DND-41 (cell line): ENCODE results near the gene ENAH.

ENCODE experiments used
- ATAC-seq: fragments of 200-7000 bp; cut with Tn5 transposase; 3 replicates; pipeline ENCODE4 v1.9.1; 2021; ENCODE audit warnings: low read depth; ENCODE audit not compliant: insufficient read depth
- DNase-seq: peaks from one replicate; pipeline ENCODE4 v3.0.0-alpha.2; 2020
- H2AFZ ChIP-seq: 2 replicates; pipeline ENCODE4 v1.6.0; 2012; ENCODE audit warnings: low read depth, low read length
- H3K27ac ChIP-seq: 2 replicates; pipeline ENCODE4 v1.5.1; 2012; ENCODE audit warnings: low read length, inconsistent platforms
- H3K27me3 ChIP-seq: fragments of 200-600 bp; sonication (generic); 2 replicates; pipeline ENCODE4 v1.6.0; 2012; ENCODE audit warnings: low read length, mild to moderate bottlenecking, inconsistent platforms; ENCODE audit not compliant: insufficient read depth, poor library complexity
- H3K36me3 ChIP-seq: 2 replicates; pipeline ENCODE4 v1.5.1; 2012; ENCODE audit warnings: low read length, inconsistent platforms; ENCODE audit not compliant: insufficient read depth
- H3K4me1 ChIP-seq: 2 replicates; pipeline ENCODE4 v1.5.1; 2012; ENCODE audit warnings: mild to moderate bottlenecking, low read length; ENCODE audit not compliant: insufficient read depth
- H3K4me2 ChIP-seq: 2 replicates; pipeline ENCODE4 v1.6.0; 2012; ENCODE audit warnings: mild to moderate bottlenecking, moderate library complexity, low read length, inconsistent platforms; ENCODE audit not compliant: insufficient read depth
- H3K4me3 ChIP-seq, 2 experiments: fragments of 200-600 bp in 1 of 2; shearing (Covaris generic) in 1 of 2; 2 replicates each; pipeline ENCODE4 v1.5.1; 2012 to 2016; ENCODE audit warnings: inconsistent platforms in 2 of 2, low read length in 2 of 2, mild to moderate bottlenecking in 2 of 2, low read depth in 1 of 2, moderate library complexity in 1 of 2
- H3K79me2 ChIP-seq: 2 replicates; pipeline ENCODE4 v1.6.0; 2012; ENCODE audit warnings: low read length, inconsistent platforms; ENCODE audit not compliant: insufficient read depth
- H3K9ac ChIP-seq: 2 replicates; pipeline ENCODE4 v1.6.0; 2012; ENCODE audit warnings: low read depth, mild to moderate bottlenecking, inconsistent platforms, low read length, moderate library complexity
- H3K9me3 ChIP-seq: 2 replicates; pipeline ENCODE4 v1.5.1; 2012; ENCODE audit warnings: low read length, moderate library complexity, mild to moderate bottlenecking, inconsistent platforms; ENCODE audit not compliant: insufficient read depth, severe bottlenecking
- H4K20me1 ChIP-seq: 2 replicates; pipeline ENCODE4 v1.6.0; 2012; ENCODE audit warnings: low read length; ENCODE audit not compliant: insufficient read depth
- EZH2 ChIP-seq: IDR thresholded peaks from 3 replicates; pipeline ENCODE4 v1.6.1; 2012; ENCODE audit warnings: borderline replicate concordance, low read depth, mild to moderate bottlenecking, moderate library complexity, low read length, inconsistent platforms; ENCODE audit not compliant: severe bottlenecking
- TF ChIP-seq, protein P1 (sequence below): IDR thresholded peaks from 2 replicates; pipeline ENCODE4 v1.5.1; 2012; ENCODE audit warnings: borderline replicate concordance, low read length, moderate library complexity, mild to moderate bottlenecking; ENCODE audit not compliant: poor library complexity, severe bottlenecking; ENCODE audit errors: extremely low read depth

Gene ENAH

DNA sequence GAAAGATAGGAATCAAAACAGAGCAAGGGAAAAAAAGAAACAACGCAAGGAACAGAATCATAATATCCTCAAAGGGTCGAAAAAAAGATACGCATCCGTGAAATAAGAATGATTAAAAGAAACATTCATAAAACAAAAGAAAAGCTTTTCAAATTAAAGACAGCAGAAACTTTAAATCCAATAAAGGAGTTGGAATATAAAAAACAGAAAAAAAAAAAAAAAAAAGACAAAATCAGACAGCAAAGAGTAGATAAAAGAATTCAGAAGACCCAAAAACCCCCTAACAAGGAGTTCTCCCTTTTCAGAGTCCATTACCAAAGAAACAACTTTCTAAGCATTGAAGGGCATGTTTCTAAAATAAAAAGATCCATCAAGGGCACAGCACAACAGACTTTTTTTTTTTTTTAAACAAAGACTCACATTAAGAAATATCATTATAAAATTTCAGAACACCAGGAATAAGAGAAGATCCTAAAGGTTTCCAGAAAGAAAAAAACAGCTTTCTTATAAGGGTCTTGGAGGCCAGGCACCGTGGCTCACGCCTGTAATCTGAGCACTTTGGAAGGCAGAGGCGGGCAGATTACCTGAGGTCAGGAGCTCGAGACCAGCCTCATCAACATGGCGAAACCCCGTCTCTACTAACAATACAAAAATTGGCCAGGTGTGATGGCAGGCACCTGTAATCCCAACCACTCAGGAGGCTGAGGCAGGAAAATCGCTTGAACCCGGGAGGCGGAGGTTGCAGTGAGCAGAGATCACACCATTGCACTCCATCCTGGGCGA lies 44.7 kb downstream of the ENAH start:
- no peaks in the 10 kb centered on the region for H3K4me1 ChIP-seq
- no peaks in the 10 kb centered on the region for H3K79me2 ChIP-seq
- no peak for DNase-seq
- H3K27me3 ChIP-seq: no peaks in the 10 kb centered on the region
- no peak overlapping the region for H2AFZ ChIP-seq
- H3K9me3 ChIP-seq: no peaks in the 10 kb centered on the region
- H3K4me2 ChIP-seq: no peak overlapping the region
- ATAC-seq: no peak
- no peak overlapping the region for H3K4me3 ChIP-seq
- H3K27ac ChIP-seq: no peak overlapping the region
- TF ChIP-seq, protein P1, sequence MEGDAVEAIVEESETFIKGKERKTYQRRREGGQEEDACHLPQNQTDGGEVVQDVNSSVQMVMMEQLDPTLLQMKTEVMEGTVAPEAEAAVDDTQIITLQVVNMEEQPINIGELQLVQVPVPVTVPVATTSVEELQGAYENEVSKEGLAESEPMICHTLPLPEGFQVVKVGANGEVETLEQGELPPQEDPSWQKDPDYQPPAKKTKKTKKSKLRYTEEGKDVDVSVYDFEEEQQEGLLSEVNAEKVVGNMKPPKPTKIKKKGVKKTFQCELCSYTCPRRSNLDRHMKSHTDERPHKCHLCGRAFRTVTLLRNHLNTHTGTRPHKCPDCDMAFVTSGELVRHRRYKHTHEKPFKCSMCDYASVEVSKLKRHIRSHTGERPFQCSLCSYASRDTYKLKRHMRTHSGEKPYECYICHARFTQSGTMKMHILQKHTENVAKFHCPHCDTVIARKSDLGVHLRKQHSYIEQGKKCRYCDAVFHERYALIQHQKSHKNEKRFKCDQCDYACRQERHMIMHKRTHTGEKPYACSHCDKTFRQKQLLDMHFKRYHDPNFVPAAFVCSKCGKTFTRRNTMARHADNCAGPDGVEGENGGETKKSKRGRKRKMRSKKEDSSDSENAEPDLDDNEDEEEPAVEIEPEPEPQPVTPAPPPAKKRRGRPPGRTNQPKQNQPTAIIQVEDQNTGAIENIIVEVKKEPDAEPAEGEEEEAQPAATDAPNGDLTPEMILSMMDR: no peak
- no peak for TF ChIP-seq EZH2
- no peaks in the 10 kb centered on the region for H4K20me1 ChIP-seq
- H3K9ac ChIP-seq: no peak overlapping the region
- no peaks in the 10 kb centered on the region for H3K36me3 ChIP-seq

DNA sequence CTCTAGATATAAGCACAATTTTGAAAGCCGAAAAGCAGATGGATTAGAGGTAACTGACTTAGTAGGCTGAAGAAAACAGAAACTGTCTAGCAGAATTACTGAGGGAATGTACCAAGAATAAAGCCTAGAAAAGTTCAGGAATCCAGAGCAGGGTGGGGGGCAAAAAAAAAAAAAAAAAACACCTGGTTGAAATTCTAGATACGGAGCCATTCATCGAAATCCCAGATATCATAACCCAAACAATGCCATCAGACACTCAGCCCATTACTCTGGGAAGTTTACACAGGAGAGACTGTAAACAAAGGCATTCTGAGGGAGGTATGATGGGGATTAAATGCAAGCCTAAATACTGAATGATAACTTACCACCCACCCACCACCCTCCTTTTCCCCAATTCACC lies 45.6 kb downstream of the ENAH start:
- Histone ChIP-seq H3K9ac (no peak overlapping the region), H3K4me1 (no peaks in the 10 kb centered on the region), H3K27me3 (no peaks in the 10 kb centered on the region), H3K4me3 (no peak overlapping the region), H3K36me3 (no peaks in the 10 kb centered on the region), H3K27ac (no peak overlapping the region), H3K9me3 (no peaks in the 10 kb centered on the region), H4K20me1 (no peaks in the 10 kb centered on the region), H3K4me2 (no peak overlapping the region), H3K79me2 (no peaks in the 10 kb centered on the region), H2AFZ (no peak overlapping the region)
- TF ChIP-seq EZH2: no peak
- TF ChIP-seq, protein P1: no peak
- DNase-seq (no peak), ATAC-seq (no peak)

DNA sequence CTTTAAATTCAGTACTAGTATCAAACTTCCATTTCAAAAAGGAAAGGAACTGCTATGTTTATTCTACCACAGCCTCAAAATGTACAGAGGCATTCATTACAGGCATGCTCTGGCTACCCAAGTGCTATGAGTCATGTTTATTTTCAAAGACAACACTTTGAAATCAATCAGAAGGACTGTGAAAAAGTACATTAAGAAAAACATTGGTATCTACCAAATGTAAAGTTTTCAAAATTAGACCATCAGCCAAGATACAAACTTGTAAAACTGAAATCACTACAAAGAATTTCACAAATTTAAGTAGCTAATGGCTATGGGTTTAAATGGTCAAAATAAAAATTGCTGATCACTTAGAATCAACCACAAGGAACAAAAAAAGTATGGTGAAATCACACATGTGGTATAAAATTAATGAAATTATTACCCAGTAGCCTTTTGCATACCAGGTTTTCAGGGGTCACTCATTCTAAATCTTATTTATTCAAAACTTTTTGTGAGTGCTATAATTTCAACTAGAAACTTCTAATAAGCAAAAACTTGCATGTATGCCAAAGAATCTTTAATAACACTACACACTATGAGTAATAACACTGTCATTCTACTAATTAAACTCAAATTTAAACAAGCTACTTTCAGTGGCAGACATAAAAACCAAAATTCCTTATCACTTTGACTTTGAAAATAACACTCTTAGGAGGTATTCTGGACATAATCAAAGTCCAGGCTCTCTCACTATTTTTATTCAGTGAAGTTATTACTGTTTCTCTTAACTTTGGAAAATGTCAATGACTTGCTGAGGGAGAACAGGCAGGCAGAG lies 49.2 kb downstream of the ENAH start:
- Histone ChIP-seq H3K4me2 (no peak overlapping the region), H3K4me3 (no peak overlapping the region; a peak in 1 of 4 replicates), H2AFZ (no peak overlapping the region), H3K4me1 (no peaks in the 10 kb centered on the region), H3K9ac (no peak overlapping the region), H4K20me1 (no peaks in the 10 kb centered on the region), H3K79me2 (no peaks in the 10 kb centered on the region), H3K36me3 (no peaks in the 10 kb centered on the region), H3K27ac (no peak overlapping the region), H3K27me3 (no peaks in the 10 kb centered on the region), H3K9me3 (no peaks in the 10 kb centered on the region)
- ATAC-seq (no peak), DNase-seq (no peak)
- no peak for TF ChIP-seq EZH2
- TF ChIP-seq, protein P1: no peak
